Left ventricle myocardium inferior (tissue), 1 donor: ENCODE data around the gene CD58. TPM values are rescaled to one million over a fixed set of nuclear protein-coding genes. Genes with fewer than 3 reads are reported as not detected.

ENCODE experiments used
- DNase-seq: peaks from one replicate; pipeline ENCODE4 v3.0.0-alpha.2; 2020
- H3K27ac ChIP-seq: fragments of 200-600 bp; replicated peaks from 2 replicates; pipeline ENCODE4 v1.8.0; 2021
- H3K27me3 ChIP-seq: fragments of 200-600 bp; 2 replicates; pipeline ENCODE4 v1.8.0; 2021; ENCODE audit warnings: low read depth
- H3K36me3 ChIP-seq: fragments of 200-600 bp; 2 replicates; pipeline ENCODE4 v1.8.0; 2021
- H3K4me1 ChIP-seq: fragments of 200-600 bp; 2 replicates; pipeline ENCODE4 v1.8.0; 2021
- H3K4me3 ChIP-seq: fragments of 200-600 bp; 2 replicates; pipeline ENCODE4 v1.8.0; 2021; ENCODE audit warnings: mild to moderate bottlenecking, moderate library complexity
- H3K9me3 ChIP-seq: fragments of 200-600 bp; replicated peaks from 2 replicates; pipeline ENCODE4 v1.8.0; 2021
- intact Hi-C: fragments of 100-400 bp; cut with micrococcal nuclease; formaldehyde crosslinking; loops from one replicate; pipeline ENCODE4 v1.11.0; 2022
- total RNA-seq: library from RNA; stranded (reverse); fragmentation: NEBNext Ultra II Directional; extraction: Animal tissue kit (Norgen Biotek cat#: 25700); gene quantifications from one replicate; pipeline ENCODE4 v1.2.1, GENCODE V29; 2021
- TF ChIP-seq, protein P1 (sequence below): fragments of 200-600 bp; IDR thresholded peaks from 2 replicates; pipeline ENCODE4 v1.8.0; 2021; ENCODE audit warnings: antibody characterized with exemption, mild to moderate bottlenecking, borderline replicate concordance
- donor health status: DM: no; HTN: yes; CAD: no; lungs with severe emphysema.

CD58 gene
- total RNA-seq, 1 donor from 2014 or later: 32.2 TPM

DNA sequence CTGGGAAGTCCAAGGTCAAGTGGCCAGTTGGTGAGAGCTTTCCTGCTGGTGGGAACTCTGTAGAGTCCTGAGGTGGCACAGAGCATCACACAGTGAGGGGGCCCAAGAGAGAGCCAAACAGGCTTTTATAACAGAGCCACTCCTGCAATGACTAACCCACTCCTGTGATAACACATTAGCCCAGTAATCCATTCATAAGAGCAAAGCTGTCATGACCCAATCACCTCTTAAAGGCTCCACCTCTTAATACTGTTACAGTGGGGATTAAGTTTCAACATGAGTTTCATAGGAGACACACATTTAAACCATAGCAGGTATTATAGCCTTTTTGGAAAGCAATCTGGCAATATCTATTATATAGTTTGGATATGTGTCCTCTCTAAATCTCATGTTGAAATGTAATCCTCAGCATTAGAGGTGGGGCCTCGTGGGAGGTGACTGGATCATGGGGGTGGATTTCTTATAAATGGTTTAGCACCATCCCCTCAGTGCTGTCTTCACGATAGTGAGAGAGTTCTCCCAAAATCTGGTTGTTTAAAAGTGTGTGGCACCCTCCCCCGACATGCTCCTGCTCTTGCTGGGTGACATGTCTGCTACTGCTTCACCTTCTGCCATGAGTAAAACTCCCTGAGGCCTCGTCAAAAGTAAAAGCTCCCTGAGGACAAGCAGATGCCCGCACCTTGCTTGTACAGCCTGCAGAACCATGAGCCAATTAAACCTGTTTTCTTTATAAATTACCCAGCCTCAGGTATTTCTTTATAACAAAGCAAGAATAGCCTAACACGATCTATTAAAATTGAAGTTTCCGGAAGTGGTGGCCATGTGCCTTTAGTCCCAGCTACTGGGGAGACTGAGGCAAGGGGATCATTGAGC is 64.5 kb downstream of the CD58 start:
- Histone ChIP-seq H3K36me3 (no peaks in the 10 kb centered on the region), H3K27ac (no peak overlapping the region), H3K9me3 (no peaks in the 10 kb centered on the region), H3K27me3 (no peaks in the 10 kb centered on the region), H3K4me1 (peaks cover 37% of the 10 kb centered on the region), H3K4me3 (no peak overlapping the region)
- TF ChIP-seq, protein P1, sequence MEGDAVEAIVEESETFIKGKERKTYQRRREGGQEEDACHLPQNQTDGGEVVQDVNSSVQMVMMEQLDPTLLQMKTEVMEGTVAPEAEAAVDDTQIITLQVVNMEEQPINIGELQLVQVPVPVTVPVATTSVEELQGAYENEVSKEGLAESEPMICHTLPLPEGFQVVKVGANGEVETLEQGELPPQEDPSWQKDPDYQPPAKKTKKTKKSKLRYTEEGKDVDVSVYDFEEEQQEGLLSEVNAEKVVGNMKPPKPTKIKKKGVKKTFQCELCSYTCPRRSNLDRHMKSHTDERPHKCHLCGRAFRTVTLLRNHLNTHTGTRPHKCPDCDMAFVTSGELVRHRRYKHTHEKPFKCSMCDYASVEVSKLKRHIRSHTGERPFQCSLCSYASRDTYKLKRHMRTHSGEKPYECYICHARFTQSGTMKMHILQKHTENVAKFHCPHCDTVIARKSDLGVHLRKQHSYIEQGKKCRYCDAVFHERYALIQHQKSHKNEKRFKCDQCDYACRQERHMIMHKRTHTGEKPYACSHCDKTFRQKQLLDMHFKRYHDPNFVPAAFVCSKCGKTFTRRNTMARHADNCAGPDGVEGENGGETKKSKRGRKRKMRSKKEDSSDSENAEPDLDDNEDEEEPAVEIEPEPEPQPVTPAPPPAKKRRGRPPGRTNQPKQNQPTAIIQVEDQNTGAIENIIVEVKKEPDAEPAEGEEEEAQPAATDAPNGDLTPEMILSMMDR: no peak
- no peak for DNase-seq
- intact Hi-C loops: no loop called here

DNA sequence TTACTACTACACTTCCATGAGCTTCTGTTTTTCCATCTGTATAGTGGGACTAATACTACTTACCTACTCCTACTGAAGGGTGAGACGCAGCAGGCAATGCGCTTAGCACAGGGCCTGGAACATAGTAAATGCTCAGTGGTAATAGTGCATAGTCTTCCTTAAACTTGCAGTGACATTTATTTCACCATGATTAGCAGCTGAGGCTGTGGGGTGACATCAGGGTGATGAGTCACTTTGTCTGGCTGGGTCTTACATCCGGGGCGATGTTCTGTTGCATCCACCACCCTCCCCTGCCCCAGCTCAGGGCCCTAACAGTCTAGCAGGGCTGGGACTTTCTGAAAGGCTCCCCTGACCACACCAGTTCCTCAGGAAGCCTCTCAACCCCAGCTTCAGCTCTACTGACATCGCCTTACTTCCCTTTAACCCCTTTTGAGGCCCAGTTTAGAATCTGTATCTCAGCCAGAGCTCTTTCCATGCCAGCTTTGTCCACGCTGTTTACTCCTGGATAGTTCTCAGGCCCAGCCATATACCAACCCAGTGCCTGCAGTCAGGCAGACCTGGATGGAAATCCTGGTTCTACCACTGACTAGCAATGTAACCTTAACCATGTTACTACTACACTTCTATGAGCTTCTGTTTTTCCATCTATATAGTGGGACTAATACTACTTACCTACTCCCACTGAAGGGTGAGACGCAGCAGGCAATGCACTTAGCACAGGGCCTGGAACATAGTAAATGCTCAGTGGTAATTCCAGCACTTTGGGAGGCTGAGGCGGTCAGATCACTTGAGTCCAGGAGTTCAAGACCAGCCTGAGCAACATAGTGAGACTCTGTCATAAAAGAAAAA is 66.3 kb downstream of the CD58 start:
- TF ChIP-seq, protein P1: no peak
- intact Hi-C loops: no loop called here
- no peak overlapping the region for H3K4me3 ChIP-seq
- DNase-seq: peak; percentile 67
- no peaks in the 10 kb centered on the region for H3K27me3 ChIP-seq
- peaks cover 44% of the 10 kb centered on the region for H3K4me1 ChIP-seq
- H3K27ac ChIP-seq: peak overlapping the region; percentile 82
- H3K9me3 ChIP-seq: no peaks in the 10 kb centered on the region
- no peaks in the 10 kb centered on the region for H3K36me3 ChIP-seq

DNA sequence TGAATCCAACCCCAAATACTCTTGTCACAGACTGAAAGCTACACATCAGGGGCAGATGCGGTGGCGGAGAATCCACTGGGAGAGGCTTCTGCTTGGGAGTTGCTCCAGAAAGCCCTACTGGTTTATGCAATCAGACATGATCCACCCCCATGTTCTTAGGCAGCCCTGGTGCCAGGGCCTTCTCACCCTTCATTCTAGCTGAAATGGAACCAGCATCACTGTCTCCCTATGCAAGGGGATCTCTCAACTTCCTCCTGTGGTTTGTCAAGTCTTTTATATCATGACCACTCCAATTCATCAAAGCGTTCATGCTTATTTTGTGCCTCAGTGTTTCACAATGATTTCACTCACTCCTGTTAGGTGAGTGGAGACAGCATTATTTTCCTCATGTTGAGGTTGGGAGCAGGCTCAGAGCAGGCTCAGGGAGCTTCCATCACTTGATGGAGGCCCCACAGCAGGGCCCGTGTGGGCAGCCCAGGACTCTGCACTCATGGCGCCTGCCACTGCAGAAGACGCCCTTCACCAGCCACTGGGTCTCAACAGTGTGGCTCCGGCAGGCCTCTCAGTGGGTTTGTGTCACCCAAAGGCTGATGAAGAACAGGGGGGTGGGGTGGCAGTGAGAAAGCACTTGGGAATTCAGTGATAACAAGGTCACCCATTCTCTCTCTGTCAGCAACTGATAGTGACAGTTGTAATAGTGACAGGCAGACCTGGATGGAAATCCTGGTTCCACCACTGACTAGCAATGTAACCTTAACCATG is 67.1 kb downstream of the CD58 start:
- Histone ChIP-seq H3K36me3 (no peaks in the 10 kb centered on the region), H3K27ac (peak overlapping the region; percentile 82)
- intact Hi-C loops: no loop called here

DNA sequence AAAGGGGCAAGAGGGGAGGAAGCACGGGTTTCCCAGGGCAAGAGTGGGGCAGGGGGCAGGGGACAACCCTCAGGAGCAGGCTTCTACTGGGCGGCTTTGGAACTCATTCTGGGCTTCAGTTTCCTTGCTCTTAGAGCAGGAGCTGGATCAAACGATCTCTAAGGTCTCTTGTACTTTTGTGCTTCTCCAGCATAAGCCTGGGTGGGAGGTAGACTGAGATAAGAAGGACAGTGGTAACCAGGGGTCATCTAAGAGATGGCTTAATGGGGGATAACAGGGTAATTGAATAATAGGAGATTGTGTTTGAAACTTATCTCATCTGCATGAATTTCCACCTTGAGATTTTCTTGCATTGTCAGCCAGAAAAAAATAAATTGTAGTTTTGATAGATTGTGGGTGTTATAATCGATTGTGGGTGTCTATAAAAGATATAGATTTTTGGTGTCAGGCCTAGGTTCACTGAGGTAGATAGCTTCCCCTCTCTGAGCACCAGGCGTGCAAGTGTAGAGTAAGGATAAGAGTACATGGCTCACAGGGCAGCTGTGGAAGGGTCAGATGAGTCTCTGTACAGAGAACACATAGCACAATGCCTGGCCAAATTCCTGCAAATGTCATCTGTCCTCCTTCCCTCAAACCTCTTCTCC is 68.0 kb downstream of the CD58 start:
- Histone ChIP-seq H3K9me3 (no peaks in the 10 kb centered on the region), H3K27me3 (no peaks in the 10 kb centered on the region), H3K4me1 (peaks cover 60% of the 10 kb centered on the region), H3K36me3 (no peaks in the 10 kb centered on the region), H3K27ac (peak overlapping the region; percentile 82), H3K4me3 (no peak overlapping the region)
- TF ChIP-seq, protein P1: no peak
- intact Hi-C loops: no loop called here
- no peak for DNase-seq

More for the DNA sequence above, 67.1 kb downstream of the CD58 start:
- DNase-seq: peak; percentile 44
- Histone ChIP-seq H3K4me3 (no peak overlapping the region), H3K9me3 (no peaks in the 10 kb centered on the region), H3K4me1 (peaks cover 53% of the 10 kb centered on the region), H3K27me3 (no peaks in the 10 kb centered on the region)
- TF ChIP-seq, protein P1: no peak

DNA sequence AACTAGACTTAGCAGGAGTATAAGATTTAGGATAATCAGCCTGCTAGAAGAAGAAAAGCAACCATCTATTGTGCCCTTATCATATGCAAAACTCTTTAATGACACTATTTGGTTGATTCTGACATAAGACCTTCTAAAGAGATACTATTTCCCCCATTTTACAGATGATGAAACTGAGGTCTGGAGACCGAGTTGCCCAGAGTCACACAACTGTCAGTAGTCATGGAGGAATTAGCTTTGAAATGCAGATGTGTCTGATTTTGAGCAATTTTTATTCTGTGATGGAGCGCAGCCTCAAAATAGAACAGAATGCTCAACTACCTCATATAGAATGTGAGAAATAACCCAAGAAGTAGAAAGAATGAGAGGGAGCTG is 69.0 kb downstream of the CD58 start:
- H3K27ac ChIP-seq: peak overlapping the region; percentile 82
- no peaks in the 10 kb centered on the region for H3K27me3 ChIP-seq
- no peaks in the 10 kb centered on the region for H3K36me3 ChIP-seq
- TF ChIP-seq, protein P1: no peak
- DNase-seq: no peak
- intact Hi-C loops: no loop called here
- no peak overlapping the region for H3K4me3 ChIP-seq
- no peaks in the 10 kb centered on the region for H3K9me3 ChIP-seq
- H3K4me1 ChIP-seq: peaks cover 69% of the 10 kb centered on the region
